Measurements from ENCODE around the gene IRF6.
A peak's percentile ranks its signal among the peaks of the same experiment; 100 is the strongest.

Gene IRF6

GRCh38 chr1:209746451-209747165 is 59.3 kb downstream of the IRF6 start:
- no peak for DNase-seq (ENCODE audit: low read depth, low spot score)
- H3K4me3 ChIP-seq (ENCODE audit: low read depth, low read length) = no peak overlapping the region
- in situ Hi-C loops (cut with HindIII; ENCODE audit: low sequenced_read_pairs) = no loop called here
- no peak for TF ChIP-seq CTCF (IDR thresholded peaks at IDR 0.05; ENCODE audit: low read depth, low read length)

- no peak overlapping the region for H3K4me3 ChIP-seq (ENCODE audit: low read depth, low read length)
- in situ Hi-C loops (cut with HindIII; ENCODE audit: low sequenced_read_pairs) = no loop called here
- TF ChIP-seq CTCF (IDR thresholded peaks at IDR 0.05; ENCODE audit: low read depth, low read length) = no peak
- peak; percentile 96 for DNase-seq (ENCODE audit: low read depth, low spot score)
These were observed 62.8 kb downstream of the IRF6 start for GRCh38 chr1:209743145-209743482.

- no peak for TF ChIP-seq CTCF (IDR thresholded peaks at IDR 0.05; ENCODE audit: low read depth, low read length)
- peak; percentile 71 for DNase-seq (ENCODE audit: low read depth, low spot score)
- in situ Hi-C loops (cut with HindIII; ENCODE audit: low sequenced_read_pairs) = no loop called here
- no peak overlapping the region for H3K4me3 ChIP-seq (ENCODE audit: low read depth, low read length)
These were observed 63.4 kb downstream of the IRF6 start for GRCh38 chr1:209742409-209743144.

GRCh38 chr1:209741889-209742288 is 64.1 kb downstream of the IRF6 start:
- TF ChIP-seq CTCF (IDR thresholded peaks at IDR 0.05; ENCODE audit: low read depth, low read length) = no peak
- no peak overlapping the region for H3K4me3 ChIP-seq (ENCODE audit: low read depth, low read length)
- in situ Hi-C loops (cut with HindIII; ENCODE audit: low sequenced_read_pairs) = no loop called here
- no peak for DNase-seq (ENCODE audit: low read depth, low spot score)

GRCh38 chr1:209741193-209741592 is 64.7 kb downstream of the IRF6 start:
- DNase-seq (ENCODE audit: low read depth, low spot score) = no peak
- H3K4me3 ChIP-seq (ENCODE audit: low read depth, low read length) = no peak overlapping the region
- in situ Hi-C loops (cut with HindIII; ENCODE audit: low sequenced_read_pairs) = no loop called here
- no peak for TF ChIP-seq CTCF (IDR thresholded peaks at IDR 0.05; ENCODE audit: low read depth, low read length)

- in situ Hi-C loops (cut with HindIII; ENCODE audit: low sequenced_read_pairs) = no loop called here
- no peak for DNase-seq (ENCODE audit: low read depth, low spot score)
- no peak for TF ChIP-seq CTCF (IDR thresholded peaks at IDR 0.05; ENCODE audit: low read depth, low read length)
- no peak overlapping the region for H3K4me3 ChIP-seq (ENCODE audit: low read depth, low read length)
These were observed 67.7 kb downstream of the IRF6 start for GRCh38 chr1:209738270-209738669.

Data from astrocyte of the spinal cord (primary cell).